Karpas-422 (cell line): ENCODE measurements around the gene ADK. TPM values are rescaled to one million over a fixed set of nuclear protein-coding genes. Genes with fewer than 3 reads are reported as not detected.

ENCODE experiments used
- DNase-seq: peaks from one replicate; pipeline ENCODE4 v3.0.0-alpha.2; 2015
- H2AFZ ChIP-seq: fragments of 200-600 bp; sonication (generic); 2 replicates; pipeline ENCODE4 v1.6.1; 2014; ENCODE audit warnings: antibody characterized with exemption, low read length, mixed read lengths
- H3K27ac ChIP-seq: fragments of 200-600 bp; sonication (generic); 2 replicates; pipeline ENCODE4 v1.5.1; 2014; ENCODE audit warnings: mild to moderate bottlenecking, low read length, moderate library complexity
- H3K27me3 ChIP-seq: fragments of 200-600 bp; sonication (generic); 2 replicates; pipeline ENCODE4 v1.6.1; 2014; ENCODE audit warnings: low read length, mixed read lengths
- H3K36me3 ChIP-seq: fragments of 200-600 bp; sonication (generic); 2 replicates; pipeline ENCODE4 v1.6.1; 2014; ENCODE audit warnings: low read length, mixed read lengths; ENCODE audit not compliant: insufficient read depth
- H3K4me1 ChIP-seq: fragments of 200-600 bp; sonication (generic); 2 replicates; pipeline ENCODE4 v1.6.1; 2014; ENCODE audit warnings: mild to moderate bottlenecking, low read length, mixed read lengths
- H3K4me2 ChIP-seq: fragments of 200-600 bp; sonication (generic); 2 replicates; pipeline ENCODE4 v1.6.1; 2014; ENCODE audit warnings: low read length, low read depth, mild to moderate bottlenecking; ENCODE audit not compliant: poor library complexity, severe bottlenecking
- H3K4me3 ChIP-seq: fragments of 200-600 bp; sonication (generic); 2 replicates; pipeline ENCODE4 v1.5.1; 2014; ENCODE audit warnings: mild to moderate bottlenecking, antibody characterized with exemption, low read length, mixed read lengths
- H3K79me2 ChIP-seq: fragments of 200-600 bp; sonication (generic); 2 replicates; pipeline ENCODE4 v1.6.1; 2014; ENCODE audit warnings: mild to moderate bottlenecking, low read length, mixed read lengths
- H3K9ac ChIP-seq: fragments of 200-600 bp; sonication (generic); 2 replicates; pipeline ENCODE4 v1.6.0; 2014; ENCODE audit warnings: low read length
- H3K9me2 ChIP-seq: fragments of 200-600 bp; sonication (generic), shearing (Covaris generic); replicated peaks from 2 replicates; pipeline ENCODE4 v1.6.0; 2014; ENCODE audit warnings: mild to moderate bottlenecking, low read length, moderate library complexity; ENCODE audit not compliant: insufficient read depth
- H3K9me3 ChIP-seq: fragments of 300-700, 200-600 bp; sonication (generic); 2 replicates; pipeline ENCODE4 v1.6.1; 2014; ENCODE audit warnings: low read length, mixed read lengths
- H4K20me1 ChIP-seq: fragments of 200-600 bp; sonication (generic); 2 replicates; pipeline ENCODE4 v1.6.1; 2014; ENCODE audit warnings: mild to moderate bottlenecking, antibody characterized with exemption, low read length, low read depth; ENCODE audit not compliant: insufficient read depth
- total RNA-seq: library from RNA; depleted of rRNA; stranded (reverse); fragments of >200 nt; shearing (Covaris generic); gene quantifications from 2 replicates; pipeline ENCODE4 v1.2.3, GENCODE V29; 2014; ENCODE audit warnings: low replicate concordance

The ADK gene
- total RNA-seq, 1 experiment from 2014 or later, result 41.4 TPM

DNA sequence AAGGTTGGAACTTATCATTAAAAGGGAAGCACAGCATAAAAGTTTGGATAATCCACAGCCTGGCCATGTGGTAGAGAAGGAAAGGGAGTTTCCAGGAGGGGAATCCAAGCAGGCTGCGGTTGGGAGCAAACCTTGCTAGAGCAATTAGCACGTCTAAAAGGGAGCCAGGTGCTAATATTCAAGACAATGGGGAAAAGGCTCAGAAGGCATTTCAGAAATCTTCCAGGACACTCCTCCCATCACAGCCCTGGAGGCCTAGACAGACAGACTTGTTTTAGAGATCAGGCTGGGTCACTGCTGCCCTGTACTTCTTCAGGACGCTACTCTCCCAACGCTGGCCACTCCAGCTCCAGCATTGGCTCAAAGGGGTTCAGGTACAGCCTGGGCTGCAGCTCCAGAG lies 579.2 kb downstream of the ADK start:
- DNase-seq, result no peak
- Histone ChIP-seq H3K9ac (no peak overlapping the region), H3K4me3 (no peak overlapping the region), H3K4me2 (no peak overlapping the region), H3K4me1 (peaks cover 3% of the 10 kb centered on the region; the same call in 1 of the 2 replicates), H2AFZ (peak overlapping the region; percentile 66; the same call in 1 of the 2 replicates), H3K27me3 (no peaks in the 10 kb centered on the region), H3K9me2 (no peaks in the 10 kb centered on the region), H3K27ac (no peak overlapping the region), H3K36me3 (no peaks in the 10 kb centered on the region), H3K9me3 (no peaks in the 10 kb centered on the region), H3K79me2 (no peaks in the 10 kb centered on the region), H4K20me1 (no peaks in the 10 kb centered on the region)

GRCh38 chr10:74733612-74734011 lies 582.6 kb downstream of the ADK start:
- no peak overlapping the region for H3K27ac ChIP-seq
- no peaks in the 10 kb centered on the region for H3K9me2 ChIP-seq
- H3K4me1 ChIP-seq, result peaks cover 11% of the 10 kb centered on the region
- no peak overlapping the region for H3K9ac ChIP-seq
- H4K20me1 ChIP-seq, result no peaks in the 10 kb centered on the region
- H3K4me2 ChIP-seq, result no peak overlapping the region
- H3K27me3 ChIP-seq, result no peaks in the 10 kb centered on the region
- no peaks in the 10 kb centered on the region for H3K79me2 ChIP-seq
- no peaks in the 10 kb centered on the region for H3K36me3 ChIP-seq
- H3K9me3 ChIP-seq, result no peaks in the 10 kb centered on the region
- DNase-seq, result no peak
- no peak overlapping the region for H3K4me3 ChIP-seq
- H2AFZ ChIP-seq, result no peak overlapping the region

DNA sequence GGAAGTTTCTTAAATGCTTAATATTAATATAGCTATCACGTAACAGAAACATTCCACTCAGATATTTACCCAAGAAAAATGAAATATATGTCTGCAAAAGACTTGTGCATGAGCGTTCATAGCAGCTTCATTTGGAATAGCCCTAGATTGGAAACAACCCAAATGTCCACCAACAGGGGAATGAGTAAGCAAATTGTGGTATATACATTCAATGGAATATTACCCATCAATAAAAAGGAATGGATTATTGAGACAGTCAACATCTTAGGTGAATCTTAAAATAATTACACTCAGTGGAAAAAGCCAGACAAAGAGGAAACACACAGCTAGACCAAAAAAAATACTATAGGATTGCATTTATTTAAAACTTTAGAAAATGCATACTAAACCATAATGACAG lies 585.0 kb downstream of the ADK start:
- H3K9ac ChIP-seq, result no peak overlapping the region
- no peak overlapping the region for H3K4me2 ChIP-seq
- no peak overlapping the region for H3K27ac ChIP-seq
- no peaks in the 10 kb centered on the region for H3K27me3 ChIP-seq
- H3K9me2 ChIP-seq, result no peaks in the 10 kb centered on the region
- no peak for DNase-seq
- H4K20me1 ChIP-seq, result no peaks in the 10 kb centered on the region
- H3K36me3 ChIP-seq, result no peaks in the 10 kb centered on the region
- no peaks in the 10 kb centered on the region for H3K9me3 ChIP-seq
- no peak overlapping the region for H3K4me3 ChIP-seq
- no peak overlapping the region for H2AFZ ChIP-seq
- no peaks in the 10 kb centered on the region for H3K79me2 ChIP-seq
- peaks cover 26% of the 10 kb centered on the region for H3K4me1 ChIP-seq

DNA sequence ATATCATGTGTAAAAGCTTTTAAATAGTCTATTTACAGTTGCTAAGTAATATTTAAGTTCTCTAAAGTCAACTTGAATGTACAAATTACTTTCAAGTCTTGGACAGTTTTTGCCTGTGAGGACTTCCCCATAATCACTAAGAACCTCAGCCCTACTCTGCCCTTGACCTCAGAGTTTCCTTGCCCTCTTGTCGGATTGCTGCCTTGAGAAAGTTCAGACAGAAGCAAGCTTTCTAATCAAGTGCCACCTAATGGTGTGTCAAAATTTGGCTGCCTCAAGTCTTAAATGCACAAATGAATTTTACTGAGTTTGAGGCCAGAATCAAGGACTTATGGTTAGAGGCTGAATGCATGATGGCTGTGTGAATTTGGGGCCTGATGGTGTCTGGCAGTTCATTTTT lies 587.0 kb downstream of the ADK start:
- H3K27me3 ChIP-seq, result no peaks in the 10 kb centered on the region
- H3K9ac ChIP-seq, result no peak overlapping the region
- no peak overlapping the region for H3K4me3 ChIP-seq
- H3K79me2 ChIP-seq, result no peaks in the 10 kb centered on the region
- peak overlapping the region; percentile 50 for H3K27ac ChIP-seq
- DNase-seq, result peak; percentile 76
- H2AFZ ChIP-seq, result 0 out of 2 replicates have a peak overlapping the region, but pooled peaks have one; percentile 6
- H4K20me1 ChIP-seq, result no peaks in the 10 kb centered on the region
- H3K4me2 ChIP-seq, result no peak overlapping the region
- no peaks in the 10 kb centered on the region for H3K36me3 ChIP-seq
- H3K4me1 ChIP-seq, result peaks cover 32% of the 10 kb centered on the region
- H3K9me2 ChIP-seq, result no peaks in the 10 kb centered on the region
- H3K9me3 ChIP-seq, result no peaks in the 10 kb centered on the region

DNA sequence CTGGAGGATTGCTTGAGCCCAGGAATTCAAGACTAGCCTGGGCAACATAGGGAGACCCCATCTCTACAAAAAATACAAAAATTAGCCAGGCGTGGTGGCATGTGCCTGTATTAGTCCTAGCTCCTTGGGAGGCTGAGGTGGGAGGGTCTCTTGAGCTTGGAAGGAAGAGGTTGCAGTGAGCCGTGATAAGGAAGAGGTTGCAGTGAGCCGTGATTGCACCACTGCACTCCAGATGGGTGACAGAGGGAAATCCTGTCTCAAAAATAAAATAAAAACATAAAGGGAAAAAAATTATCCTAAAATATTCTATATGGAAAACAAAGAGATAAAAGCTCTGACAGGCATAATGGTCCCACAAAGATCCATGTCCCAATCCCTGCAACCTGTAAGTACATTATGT lies 587.5 kb downstream of the ADK start:
- peak overlapping the region; percentile 28 for H3K4me2 ChIP-seq
- no peaks in the 10 kb centered on the region for H3K9me3 ChIP-seq
- no peaks in the 10 kb centered on the region for H3K36me3 ChIP-seq
- H3K79me2 ChIP-seq, result no peaks in the 10 kb centered on the region
- H3K27me3 ChIP-seq, result no peaks in the 10 kb centered on the region
- peaks cover 32% of the 10 kb centered on the region for H3K4me1 ChIP-seq
- H4K20me1 ChIP-seq, result no peaks in the 10 kb centered on the region
- H3K9me2 ChIP-seq, result no peaks in the 10 kb centered on the region
- no peak for DNase-seq
- H3K27ac ChIP-seq, result peak overlapping the region; percentile 50
- peak overlapping the region; percentile 63; the same call in 1 of the 2 replicates for H2AFZ ChIP-seq
- no peak overlapping the region for H3K4me3 ChIP-seq
- H3K9ac ChIP-seq, result no peak overlapping the region

DNA sequence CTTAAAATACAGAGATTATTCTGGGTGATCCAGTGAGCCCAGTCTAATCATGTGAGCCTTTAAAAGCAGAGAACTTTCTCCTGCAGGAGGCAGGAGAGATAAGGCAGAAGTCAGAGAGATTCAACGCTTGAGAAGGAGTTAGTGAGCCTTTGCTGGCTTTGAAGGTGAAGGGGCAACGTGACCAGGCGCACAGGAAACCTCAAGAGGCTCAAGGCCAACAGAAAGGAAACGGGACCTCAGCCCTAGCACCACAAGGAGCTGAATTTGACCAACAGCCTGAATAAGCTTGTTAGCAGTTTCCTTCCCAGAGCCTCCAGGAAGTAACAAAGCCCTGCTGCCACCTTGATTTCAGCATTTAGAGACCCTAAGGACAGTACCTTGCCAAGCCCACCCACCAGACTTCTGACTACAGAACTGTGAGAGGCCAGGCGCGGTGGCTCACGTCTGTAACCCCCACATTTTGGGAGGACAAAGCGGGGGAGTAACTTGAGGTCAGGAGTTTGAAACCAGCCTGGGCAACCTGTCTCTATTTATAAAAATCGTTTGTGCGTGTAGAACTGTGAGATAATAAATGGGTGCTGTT lies 588.1 kb downstream of the ADK start:
- Histone ChIP-seq H3K27ac (peak overlapping the region; percentile 50), H3K9ac (peak overlapping the region; percentile 25; the same call in 1 of the 2 replicates), H3K9me3 (no peaks in the 10 kb centered on the region), H3K4me2 (peak overlapping the region; percentile 28), H3K4me3 (0 out of 2 replicates have a peak overlapping the region, but pooled peaks have one; percentile 2), H4K20me1 (no peaks in the 10 kb centered on the region), H3K9me2 (no peaks in the 10 kb centered on the region), H2AFZ (peak overlapping the region; percentile 63), H3K79me2 (no peaks in the 10 kb centered on the region), H3K4me1 (peaks cover 32% of the 10 kb centered on the region), H3K36me3 (no peaks in the 10 kb centered on the region), H3K27me3 (no peaks in the 10 kb centered on the region)
- peak; percentile 78 for DNase-seq

- Histone ChIP-seq H3K9ac (no peak overlapping the region), H3K79me2 (no peaks in the 10 kb centered on the region), H3K9me3 (no peaks in the 10 kb centered on the region), H4K20me1 (no peaks in the 10 kb centered on the region), H3K27ac (no peak overlapping the region), H3K4me1 (peaks cover 23% of the 10 kb centered on the region), H3K9me2 (no peaks in the 10 kb centered on the region), H3K4me2 (no peak overlapping the region), H3K4me3 (no peak overlapping the region), H2AFZ (no peak overlapping the region), H3K36me3 (no peaks in the 10 kb centered on the region), H3K27me3 (no peaks in the 10 kb centered on the region)
- no peak for DNase-seq
Observed at GRCh38 chr10:74743401-74743800, 592.4 kb downstream of the ADK start.

- DNase-seq, result no peak
- Histone ChIP-seq H2AFZ (no peak overlapping the region), H3K4me3 (no peak overlapping the region), H3K9ac (no peak overlapping the region), H3K27me3 (no peaks in the 10 kb centered on the region), H3K4me1 (peaks cover 7% of the 10 kb centered on the region), H4K20me1 (no peaks in the 10 kb centered on the region), H3K4me2 (no peak overlapping the region), H3K79me2 (no peaks in the 10 kb centered on the region), H3K27ac (no peak overlapping the region), H3K9me3 (no peaks in the 10 kb centered on the region), H3K36me3 (no peaks in the 10 kb centered on the region), H3K9me2 (no peaks in the 10 kb centered on the region)
Observed at GRCh38 chr10:74745449-74745848, 594.4 kb downstream of the ADK start.
